Measurements from ENCODE around the gene MCF2L. TPM values are rescaled to one million over a fixed set of nuclear protein-coding genes. Genes with fewer than 3 reads are reported as not detected.

MCF2L gene
- total RNA-seq, result 10 to 100 TPM; 46.5 to 89.7 (median 55.0) TPM

- DNase-seq (ENCODE audit: low spot score in 2 of 2), result no peak
These were observed at the start of gene MCF2L for GRCh38 chr13:112968910-112969691. Gene MCF2L, plus strand, starts transcription at chr13:112969214. Its CDS starts 166 bp downstream, at chr13:112969380.

GRCh38 chr13:112923962-112924361 is 45.1 kb upstream of the MCF2L start:
- intact Hi-C loops (cut with DNase I; ENCODE audit: low total_unique reads), result no loop called here
- H3K4me3 ChIP-seq (ENCODE audit: low read depth, poor library complexity, severe bottlenecking), result no peak overlapping the region
- TF ChIP-seq POLR2A (IDR thresholded peaks at IDR 0.05) (no peak), CTCF (IDR thresholded peaks at IDR 0.05) (no peak)
- DNase-seq (ENCODE audit: low spot score in 2 of 2), result no peak
- 80% methylated on average over 12 of the region's 12 CpGs for WGBS, 2 donors

More at GRCh38 chr13:112968910-112969691, at the start of gene MCF2L:
- peak within 1 kb of the TSS; percentile 19 for H3K4me3 ChIP-seq (ENCODE audit: low read depth, poor library complexity, severe bottlenecking)
- TF ChIP-seq CTCF (IDR thresholded peaks at IDR 0.05), result no peak
- no peak for TF ChIP-seq POLR2A (IDR thresholded peaks at IDR 0.05)
- intact Hi-C loops (cut with DNase I; ENCODE audit: low total_unique reads), result loop anchor here (10.0 kb wide), 1 partner anchor 436 kb away; no protein-coding TSS in a partner anchor
- WGBS, 2 donors, result 0 to 1% methylated on average over 29 to 31 of the region's 69 CpGs

GRCh38 chr13:112924365-112924764 is 44.6 kb upstream of the MCF2L start:
- H3K4me3 ChIP-seq (ENCODE audit: low read depth, poor library complexity, severe bottlenecking), result no peak overlapping the region
- intact Hi-C loops (cut with DNase I; ENCODE audit: low total_unique reads), result no loop called here
- 88 to 96% methylated on average over 2 of the region's 2 CpGs for WGBS, 2 donors
- DNase-seq (ENCODE audit: low spot score in 2 of 2), result no peak
- TF ChIP-seq CTCF (IDR thresholded peaks at IDR 0.05), result no peak
- no peak for TF ChIP-seq POLR2A (IDR thresholded peaks at IDR 0.05)

- intact Hi-C loops (cut with DNase I; ENCODE audit: low total_unique reads), result no loop called here
- 92 to 94% methylated on average over 15 of the region's 15 CpGs for WGBS, 2 donors
- peak in 1 of 2 donors; percentile 56 for DNase-seq (ENCODE audit: low spot score in 2 of 2)
- no peak for TF ChIP-seq POLR2A (IDR thresholded peaks at IDR 0.05)
- no peak for TF ChIP-seq CTCF (IDR thresholded peaks at IDR 0.05)
- no peak overlapping the region for H3K4me3 ChIP-seq (ENCODE audit: low read depth, poor library complexity, severe bottlenecking)
These were observed 43.0 kb upstream of the MCF2L start for GRCh38 chr13:112926003-112926402.

GRCh38 chr13:112926993-112927392 is 42.0 kb upstream of the MCF2L start:
- intact Hi-C loops (cut with DNase I; ENCODE audit: low total_unique reads), result no loop called here
- no peak overlapping the region for H3K4me3 ChIP-seq (ENCODE audit: low read depth, poor library complexity, severe bottlenecking)
- no peak for DNase-seq (ENCODE audit: low spot score in 2 of 2)
- TF ChIP-seq CTCF (IDR thresholded peaks at IDR 0.05), result no peak
- no peak for TF ChIP-seq POLR2A (IDR thresholded peaks at IDR 0.05)
- WGBS, 2 donors, result 76 to 83% methylated on average over 5 of the region's 5 CpGs
